Effector memory CD4-positive, alpha-beta T cell (primary cell): ENCODE measurements around the gene LRRC75A.
"Not testable (repeated sequence)": the region's sequence is repeated elsewhere in the genome, so short reads cannot be mapped to it uniquely, and the experiment has no call there.

Experiments used
- DNase-seq, 3 donors: peaks; one replicate each; pipeline ENCODE4 v3.0.0-alpha.2; 2020
- H3K27ac ChIP-seq: 2 replicates; pipeline ENCODE4 v1.7.0; 2013; ENCODE audit warnings: mild to moderate bottlenecking, low read length, moderate library complexity; ENCODE audit not compliant: insufficient read depth, poor library complexity, severe bottlenecking
- H3K27me3 ChIP-seq: replicated peaks from 2 replicates; pipeline ENCODE4 v1.7.0; 2013; ENCODE audit warnings: mild to moderate bottlenecking, low read length; ENCODE audit not compliant: insufficient read depth, control insufficient read depth, poor library complexity, severe bottlenecking
- H3K36me3 ChIP-seq: 2 replicates; pipeline ENCODE4 v1.7.0; 2013; ENCODE audit warnings: mild to moderate bottlenecking, low read length, moderate library complexity; ENCODE audit not compliant: control insufficient read depth, insufficient read depth
- H3K4me1 ChIP-seq: 2 replicates; pipeline ENCODE4 v1.7.0; 2013; ENCODE audit warnings: low read length, mild to moderate bottlenecking; ENCODE audit not compliant: control insufficient read depth, insufficient read depth, poor library complexity, severe bottlenecking
- H3K4me3 ChIP-seq: 2 replicates; pipeline ENCODE4 v1.7.0; 2013; ENCODE audit warnings: low read length, low read depth, mild to moderate bottlenecking; ENCODE audit not compliant: insufficient read depth, poor library complexity, severe bottlenecking
- H3K9me3 ChIP-seq: 2 replicates; pipeline ENCODE4 v1.7.0; 2013; ENCODE audit warnings: mild to moderate bottlenecking, low read length, moderate library complexity; ENCODE audit not compliant: control insufficient read depth

Gene LRRC75A

DNA sequence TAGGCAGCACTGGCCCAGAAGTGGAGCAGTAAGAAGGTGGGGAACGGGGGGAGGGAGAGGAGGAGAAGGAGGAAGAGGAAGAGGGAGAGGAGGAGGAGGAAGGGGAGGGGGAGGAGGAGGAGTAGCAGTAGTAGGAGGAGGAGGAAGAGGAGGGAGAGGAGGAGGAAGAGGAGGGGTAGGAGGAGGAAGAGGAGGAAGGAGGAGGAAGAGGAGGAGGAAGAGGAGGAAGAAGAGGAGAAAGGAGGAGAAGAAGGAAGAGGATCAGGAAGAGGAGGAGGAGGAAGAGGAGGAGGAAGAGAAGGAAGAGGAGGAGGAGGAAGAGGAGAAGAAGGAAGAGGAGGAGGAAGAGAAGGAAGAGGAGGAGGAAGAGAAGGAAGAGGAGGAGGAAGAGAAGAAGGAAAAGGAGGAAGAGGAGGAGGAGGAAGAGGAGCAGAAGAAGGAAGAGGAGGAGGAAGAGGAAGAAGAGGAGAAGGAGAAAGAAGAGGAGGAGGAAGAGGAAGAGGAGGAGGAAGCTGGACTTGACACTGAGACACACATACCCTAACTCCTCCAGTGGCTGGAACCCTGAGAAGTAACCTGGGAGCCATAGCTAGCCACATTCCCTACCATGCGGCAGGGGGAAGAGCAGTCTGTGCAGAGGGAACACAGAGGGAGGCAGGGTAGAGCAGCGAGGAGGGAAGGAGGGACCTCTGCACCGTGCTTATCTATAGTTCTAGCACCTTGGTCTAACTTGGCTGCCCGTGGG, 35.8 kb downstream of the LRRC75A start:
- no peak overlapping the region for H3K27ac ChIP-seq
- no peak for DNase-seq
- H3K9me3 ChIP-seq: no peaks in the 10 kb centered on the region
- no peak overlapping the region for H3K4me3 ChIP-seq
- no peaks in the 10 kb centered on the region for H3K27me3 ChIP-seq
- H3K4me1 ChIP-seq: no peaks in the 10 kb centered on the region
- no peaks in the 10 kb centered on the region for H3K36me3 ChIP-seq

DNA sequence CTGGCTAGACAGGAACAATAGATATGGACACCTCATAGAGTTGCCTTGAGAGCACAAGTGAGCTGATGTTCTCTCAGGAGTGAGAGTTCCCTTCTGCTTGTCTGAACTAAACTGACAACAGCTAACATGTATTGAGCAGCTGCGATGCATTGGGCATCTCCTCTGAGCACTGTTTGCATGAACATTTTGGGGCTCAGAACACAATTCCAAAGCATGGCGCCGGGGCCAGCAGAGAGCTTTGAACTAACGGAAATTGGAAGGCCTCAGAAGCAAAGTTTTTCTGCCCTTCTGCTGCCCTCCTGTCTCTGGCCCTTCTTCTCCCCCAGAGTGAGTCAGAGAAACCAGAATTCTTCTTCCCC, 38.5 kb downstream of the LRRC75A start:
- H3K4me1 ChIP-seq: no peaks in the 10 kb centered on the region
- no peak overlapping the region for H3K27ac ChIP-seq
- H3K4me3 ChIP-seq: no peak overlapping the region
- DNase-seq: no peak
- peaks cover 3% of the 10 kb centered on the region for H3K36me3 ChIP-seq
- H3K9me3 ChIP-seq: no peaks in the 10 kb centered on the region
- no peaks in the 10 kb centered on the region for H3K27me3 ChIP-seq

DNA sequence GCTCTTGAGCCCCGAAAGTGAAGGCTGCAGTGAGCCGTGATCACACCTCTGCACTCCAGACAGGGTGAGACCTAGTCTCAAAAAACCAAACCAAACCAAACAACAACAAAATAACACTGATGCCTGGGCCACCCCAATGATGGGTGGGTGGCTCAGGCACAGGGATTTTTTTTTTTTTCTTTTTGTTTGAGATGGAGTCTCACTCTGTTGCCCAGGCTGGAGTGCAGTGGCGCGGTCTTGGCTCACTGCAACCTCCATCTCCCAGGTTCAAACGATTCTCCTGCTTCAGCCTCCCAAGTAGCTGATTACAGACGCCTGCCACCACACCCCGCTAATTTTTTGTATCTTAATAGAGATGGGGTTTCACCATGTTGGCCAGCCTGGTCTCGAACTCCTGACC, 39.7 kb downstream of the LRRC75A start:
- H3K9me3 ChIP-seq, DNase-seq, H3K4me3 ChIP-seq, H3K27ac ChIP-seq, H3K4me1 ChIP-seq, H3K27me3 ChIP-seq, H3K36me3 ChIP-seq: not testable (repeated sequence)

DNA sequence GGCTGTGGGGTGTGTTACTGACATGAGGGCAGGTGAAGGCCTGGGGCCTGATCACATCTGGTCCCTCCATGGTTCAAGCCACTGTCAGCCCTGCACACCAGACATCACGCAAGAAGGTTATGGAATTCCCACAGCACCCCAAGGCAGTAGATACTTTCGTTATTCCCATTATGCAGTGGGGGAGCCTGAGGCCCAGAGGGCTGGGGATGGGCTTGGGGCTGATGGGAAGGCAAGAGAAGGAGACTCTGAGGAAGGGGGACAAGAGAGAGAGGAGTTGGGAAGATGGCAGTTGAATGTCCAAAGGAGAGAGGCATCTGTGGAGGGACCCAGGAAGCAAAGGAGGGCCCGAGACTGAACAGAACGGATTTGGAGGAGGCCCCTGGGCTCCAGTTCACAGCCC, 42.0 kb downstream of the LRRC75A start:
- Histone ChIP-seq H3K27ac (no peak overlapping the region), H3K4me1 (no peaks in the 10 kb centered on the region), H3K4me3 (no peak overlapping the region), H3K27me3 (no peaks in the 10 kb centered on the region), H3K9me3 (no peaks in the 10 kb centered on the region), H3K36me3 (peaks cover 7% of the 10 kb centered on the region)
- no peak for DNase-seq

DNA sequence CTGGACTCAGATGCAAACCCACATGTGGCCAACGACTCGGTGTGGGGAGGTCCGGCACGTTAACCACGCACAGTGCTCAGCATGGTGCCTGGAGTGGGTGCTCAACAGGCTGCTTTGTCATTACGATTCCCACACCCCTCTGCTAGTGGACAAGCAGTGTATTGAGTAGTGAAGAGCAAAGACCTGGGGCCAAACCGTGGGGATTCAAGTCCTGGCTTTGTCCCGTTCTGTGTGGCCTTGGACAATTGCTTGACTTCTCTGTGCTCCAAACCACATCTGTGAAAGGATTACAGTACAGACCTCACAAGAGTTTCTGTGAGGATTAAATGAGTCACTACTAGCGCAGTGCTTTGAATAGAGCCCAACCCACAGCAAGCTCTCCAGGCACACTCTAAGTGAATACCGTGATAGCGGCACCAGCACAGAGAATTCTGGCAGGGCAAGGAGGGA, 42.8 kb downstream of the LRRC75A start:
- Histone ChIP-seq H3K4me1 (no peaks in the 10 kb centered on the region), H3K9me3 (no peaks in the 10 kb centered on the region), H3K27ac (no peak overlapping the region), H3K36me3 (peaks cover 7% of the 10 kb centered on the region), H3K27me3 (no peaks in the 10 kb centered on the region), H3K4me3 (no peak overlapping the region)
- DNase-seq: no peak

DNA sequence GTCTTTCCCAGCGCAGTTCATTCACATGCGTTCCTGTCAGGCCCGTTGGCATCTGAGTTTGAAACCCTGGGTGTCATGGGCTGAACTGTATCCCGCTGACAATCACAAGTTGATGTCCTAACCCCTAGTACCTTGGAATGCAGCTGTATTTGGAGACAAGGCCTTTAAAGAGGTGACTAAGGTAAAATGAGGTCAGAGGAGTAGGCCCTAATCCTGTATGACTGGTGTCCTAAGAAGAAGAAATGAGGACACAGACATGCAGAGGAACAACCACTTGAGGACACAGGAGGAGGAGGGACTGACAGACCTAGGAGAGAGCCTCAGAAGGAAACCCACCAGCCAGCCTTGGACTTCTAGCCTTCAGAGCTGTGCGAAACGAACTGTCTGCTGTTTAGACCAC, 43.5 kb downstream of the LRRC75A start:
- Histone ChIP-seq H3K27me3 (no peaks in the 10 kb centered on the region), H3K36me3 (peaks cover 10% of the 10 kb centered on the region), H3K9me3 (no peaks in the 10 kb centered on the region), H3K27ac (no peak overlapping the region), H3K4me3 (no peak overlapping the region), H3K4me1 (no peaks in the 10 kb centered on the region)
- no peak for DNase-seq

DNA sequence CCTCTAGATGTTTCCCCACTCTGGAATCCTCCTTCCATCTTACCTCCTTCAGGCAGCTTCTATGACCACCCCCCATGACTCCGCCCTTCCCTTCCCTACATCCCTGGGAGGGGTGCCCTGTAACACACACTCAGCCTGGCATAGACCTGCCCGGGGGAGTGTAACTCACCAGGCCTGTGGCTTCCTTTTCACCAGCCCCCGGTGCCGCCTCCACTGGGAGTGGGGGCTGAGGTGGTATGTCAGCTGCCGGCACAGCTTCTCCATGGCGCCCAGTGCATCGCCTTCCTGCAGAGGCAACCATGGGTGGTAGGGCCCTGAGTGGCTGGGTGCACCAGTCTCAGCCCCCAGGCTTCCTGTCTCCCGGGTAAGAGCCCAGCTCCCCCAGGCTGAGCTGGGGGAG, 44.3 kb downstream of the LRRC75A start:
- Histone ChIP-seq H3K4me3 (no peak overlapping the region), H3K4me1 (no peaks in the 10 kb centered on the region), H3K27ac (no peak overlapping the region), H3K27me3 (no peaks in the 10 kb centered on the region), H3K9me3 (no peaks in the 10 kb centered on the region), H3K36me3 (peaks cover 16% of the 10 kb centered on the region)
- DNase-seq: no peak

DNA sequence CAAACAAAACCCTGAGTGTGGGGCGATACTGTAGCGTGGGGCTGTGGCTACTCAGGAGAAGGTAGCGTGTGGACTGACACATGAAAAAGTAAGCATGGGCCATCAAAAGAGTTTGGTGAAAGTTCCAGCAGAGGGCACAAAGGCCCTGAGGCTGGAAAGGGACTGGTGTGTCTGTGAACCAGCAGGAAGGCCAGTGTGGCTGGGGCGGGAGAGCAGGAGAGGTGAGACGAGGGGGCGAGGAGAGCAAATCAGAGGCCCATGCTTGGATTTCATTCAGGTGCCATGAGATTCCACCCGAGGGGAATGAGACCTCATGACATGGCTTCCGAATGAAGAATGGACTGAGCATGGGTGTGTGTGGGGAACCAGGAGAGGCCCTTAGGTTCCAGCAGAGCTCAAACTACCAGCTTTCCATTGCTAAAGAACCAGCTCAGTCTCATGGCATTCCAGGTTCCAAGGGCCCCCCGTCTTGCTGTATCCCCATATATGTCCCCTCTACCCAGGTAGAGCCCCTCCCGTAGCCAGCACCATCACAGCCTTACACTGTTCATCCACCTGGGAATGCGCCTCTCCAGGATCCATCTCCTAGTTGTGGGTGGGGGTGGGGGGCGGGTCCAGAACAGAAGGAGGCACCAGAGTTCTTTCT, 45.5 kb downstream of the LRRC75A start:
- Histone ChIP-seq H3K9me3 (no peaks in the 10 kb centered on the region), H3K27ac (no peak overlapping the region), H3K36me3 (peaks cover 27% of the 10 kb centered on the region), H3K4me3 (no peak overlapping the region), H3K4me1 (no peaks in the 10 kb centered on the region), H3K27me3 (no peaks in the 10 kb centered on the region)
- no peak for DNase-seq

DNA sequence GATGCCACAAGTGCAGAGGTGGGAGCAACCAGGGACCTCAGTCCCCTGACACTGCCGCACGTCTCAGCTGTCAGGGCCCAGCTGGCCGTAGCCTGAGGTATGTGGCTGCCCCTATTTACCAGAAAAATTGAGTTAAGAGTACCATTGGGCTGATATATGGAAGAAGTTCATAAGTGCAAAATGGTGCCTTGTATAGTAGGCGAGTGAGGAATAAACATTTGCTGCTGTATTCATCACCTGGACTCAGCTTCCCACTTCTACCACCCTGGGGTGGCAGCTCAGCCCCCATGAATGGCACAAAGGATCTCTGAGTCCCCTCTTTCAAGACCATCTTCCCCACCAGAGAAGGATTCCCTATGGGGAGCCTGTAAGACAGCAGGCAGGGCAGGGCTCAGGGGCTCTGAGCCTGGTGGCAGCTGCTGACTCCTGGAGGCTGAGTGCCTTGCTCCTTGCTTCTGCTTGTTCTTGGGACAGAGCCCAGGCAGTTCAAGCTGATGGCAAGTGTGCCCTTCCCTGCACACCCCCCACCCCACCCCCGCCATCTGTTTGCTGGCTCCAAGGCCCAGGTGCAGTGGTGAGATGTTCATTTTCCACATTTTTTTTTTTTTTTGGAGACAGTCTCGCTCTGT, 47.6 kb downstream of the LRRC75A start:
- H3K4me3 ChIP-seq: no peak overlapping the region
- H3K4me1 ChIP-seq: peaks cover 18% of the 10 kb centered on the region
- H3K36me3 ChIP-seq: peaks cover 30% of the 10 kb centered on the region
- no peaks in the 10 kb centered on the region for H3K9me3 ChIP-seq
- no peak for DNase-seq
- no peak overlapping the region for H3K27ac ChIP-seq
- H3K27me3 ChIP-seq: no peaks in the 10 kb centered on the region

DNA sequence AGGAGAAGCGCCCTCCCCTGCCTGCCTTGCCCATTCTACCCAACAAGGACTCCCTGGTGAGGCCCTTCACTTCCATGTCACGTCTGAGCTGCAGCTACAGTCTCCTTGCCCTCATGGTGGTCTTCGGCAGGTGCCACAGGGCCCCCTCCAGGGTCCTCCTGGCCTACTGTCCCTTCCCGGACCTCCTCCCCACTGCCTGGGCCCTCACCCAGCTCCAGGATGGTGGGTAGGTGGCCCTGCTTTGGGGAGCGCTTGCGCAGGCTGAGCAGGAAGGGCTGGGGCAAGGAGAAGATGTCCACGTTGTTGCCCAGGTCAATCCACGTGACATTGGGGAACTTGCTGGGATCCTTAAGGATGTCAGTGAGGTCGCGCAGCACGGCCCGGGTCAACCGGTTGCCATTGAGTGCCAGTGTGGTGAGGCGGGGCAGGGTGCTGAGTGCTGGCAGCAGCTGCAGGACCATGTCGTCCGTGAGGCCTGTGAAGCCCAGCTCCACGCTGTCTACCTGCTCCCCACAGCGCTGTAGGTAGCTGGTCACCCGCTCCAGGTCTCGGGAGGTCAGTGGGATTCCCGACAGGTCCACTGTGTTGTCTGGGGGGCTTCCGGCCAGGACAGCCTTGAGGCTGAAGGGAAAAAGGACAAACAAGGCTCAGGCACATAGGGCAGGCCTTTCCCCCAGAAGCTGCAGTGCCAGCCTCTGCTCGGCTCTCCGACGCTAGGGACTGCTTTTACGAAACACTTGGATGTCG, 48.3 kb downstream of the LRRC75A start:
- H3K4me1 ChIP-seq: peaks cover 19% of the 10 kb centered on the region
- no peak overlapping the region for H3K27ac ChIP-seq
- no peaks in the 10 kb centered on the region for H3K9me3 ChIP-seq
- DNase-seq: no peak
- no peaks in the 10 kb centered on the region for H3K27me3 ChIP-seq
- peaks cover 26% of the 10 kb centered on the region for H3K36me3 ChIP-seq
- H3K4me3 ChIP-seq: no peak overlapping the region
